NB4 (cell line): Measurements from ENCODE around the gene ECEL1.

Experiments used
- CTCF ChIP-seq: IDR thresholded peaks from one replicate; pipeline ENCODE4 v1.5.1; 2012; ENCODE audit warnings: low read depth, low read length
- MAX ChIP-seq: IDR thresholded peaks from 2 replicates; pipeline ENCODE4 v1.6.1; 2011; ENCODE audit warnings: low read depth, low read length
- POLR2A ChIP-seq: IDR thresholded peaks from 2 replicates; pipeline ENCODE4 v1.6.1; 2011; ENCODE audit warnings: mild to moderate bottlenecking; ENCODE audit not compliant: insufficient read length; ENCODE audit errors: extremely low read depth

GRCh38 chr2:232463701-232464543 is 23.7 kb downstream of the ECEL1 start:
- no peak for TF ChIP-seq CTCF
- no peak for TF ChIP-seq MAX
- TF ChIP-seq POLR2A: no peak
